ENCODE results near the gene PC.

The PC gene

GRCh38 chr11:66867425-66868040 lies 90.7 kb downstream of the PC start:
- ATAC-seq = no peak
- TF ChIP-seq GLIS3 (CRISPR knock-in tag; IDR thresholded peaks at IDR 0.05) (no peak), PPARA (CRISPR knock-in tag; IDR thresholded peaks at IDR 0.05; ENCODE audit: borderline replicate concordance) (no peak), ZNF565 (CRISPR knock-in tag; conservative IDR thresholded peaks at IDR 0.05; ENCODE audit: low read depth) (no peak), ARNTL (CRISPR knock-in tag; IDR thresholded peaks at IDR 0.05; ENCODE audit: borderline replicate concordance, low read depth) (no peak), SNAI2 (CRISPR knock-in tag; IDR thresholded peaks at IDR 0.05) (no peak), CSDC2 (CRISPR knock-in tag; IDR thresholded peaks at IDR 0.05) (no peak), ISL1 (CRISPR knock-in tag; IDR thresholded peaks at IDR 0.05) (no peak), ESRRG (CRISPR knock-in tag; IDR thresholded peaks at IDR 0.05) (no peak)

GRCh38 chr11:66866511-66866986 lies 91.6 kb downstream of the PC start:
- no peak for ATAC-seq
- no peak for TF ChIP-seq ZNF8 (CRISPR knock-in tag; IDR thresholded peaks at IDR 0.05)
- TF ChIP-seq, protein P1, sequence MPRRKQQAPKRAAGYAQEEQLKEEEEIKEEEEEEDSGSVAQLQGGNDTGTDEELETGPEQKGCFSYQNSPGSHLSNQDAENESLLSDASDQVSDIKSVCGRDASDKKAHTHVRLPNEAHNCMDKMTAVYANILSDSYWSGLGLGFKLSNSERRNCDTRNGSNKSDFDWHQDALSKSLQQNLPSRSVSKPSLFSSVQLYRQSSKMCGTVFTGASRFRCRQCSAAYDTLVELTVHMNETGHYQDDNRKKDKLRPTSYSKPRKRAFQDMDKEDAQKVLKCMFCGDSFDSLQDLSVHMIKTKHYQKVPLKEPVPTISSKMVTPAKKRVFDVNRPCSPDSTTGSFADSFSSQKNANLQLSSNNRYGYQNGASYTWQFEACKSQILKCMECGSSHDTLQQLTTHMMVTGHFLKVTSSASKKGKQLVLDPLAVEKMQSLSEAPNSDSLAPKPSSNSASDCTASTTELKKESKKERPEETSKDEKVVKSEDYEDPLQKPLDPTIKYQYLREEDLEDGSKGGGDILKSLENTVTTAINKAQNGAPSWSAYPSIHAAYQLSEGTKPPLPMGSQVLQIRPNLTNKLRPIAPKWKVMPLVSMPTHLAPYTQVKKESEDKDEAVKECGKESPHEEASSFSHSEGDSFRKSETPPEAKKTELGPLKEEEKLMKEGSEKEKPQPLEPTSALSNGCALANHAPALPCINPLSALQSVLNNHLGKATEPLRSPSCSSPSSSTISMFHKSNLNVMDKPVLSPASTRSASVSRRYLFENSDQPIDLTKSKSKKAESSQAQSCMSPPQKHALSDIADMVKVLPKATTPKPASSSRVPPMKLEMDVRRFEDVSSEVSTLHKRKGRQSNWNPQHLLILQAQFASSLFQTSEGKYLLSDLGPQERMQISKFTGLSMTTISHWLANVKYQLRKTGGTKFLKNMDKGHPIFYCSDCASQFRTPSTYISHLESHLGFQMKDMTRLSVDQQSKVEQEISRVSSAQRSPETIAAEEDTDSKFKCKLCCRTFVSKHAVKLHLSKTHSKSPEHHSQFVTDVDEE (CRISPR knock-in tag; IDR thresholded peaks at IDR 0.05) = no peak
- no peak for TF ChIP-seq SNAI2 (CRISPR knock-in tag; IDR thresholded peaks at IDR 0.05)
- no peak for TF ChIP-seq ARNTL (CRISPR knock-in tag; IDR thresholded peaks at IDR 0.05; ENCODE audit: borderline replicate concordance, low read depth)
- TF ChIP-seq ZFP30 (CRISPR knock-in tag; IDR thresholded peaks at IDR 0.05) = no peak
- no peak for TF ChIP-seq TOX (CRISPR knock-in tag; IDR thresholded peaks at IDR 0.05; ENCODE audit: borderline replicate concordance)
- no peak for TF ChIP-seq RARB (CRISPR knock-in tag; IDR thresholded peaks at IDR 0.05)
- TF ChIP-seq, protein P2, sequence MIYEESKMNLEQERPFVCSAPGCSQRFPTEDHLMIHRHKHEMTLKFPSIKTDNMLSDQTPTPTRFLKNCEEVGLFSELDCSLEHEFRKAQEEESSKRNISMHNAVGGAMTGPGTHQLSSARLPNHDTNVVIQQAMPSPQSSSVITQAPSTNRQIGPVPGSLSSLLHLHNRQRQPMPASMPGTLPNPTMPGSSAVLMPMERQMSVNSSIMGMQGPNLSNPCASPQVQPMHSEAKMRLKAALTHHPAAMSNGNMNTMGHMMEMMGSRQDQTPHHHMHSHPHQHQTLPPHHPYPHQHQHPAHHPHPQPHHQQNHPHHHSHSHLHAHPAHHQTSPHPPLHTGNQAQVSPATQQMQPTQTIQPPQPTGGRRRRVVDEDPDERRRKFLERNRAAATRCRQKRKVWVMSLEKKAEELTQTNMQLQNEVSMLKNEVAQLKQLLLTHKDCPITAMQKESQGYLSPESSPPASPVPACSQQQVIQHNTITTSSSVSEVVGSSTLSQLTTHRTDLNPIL (CRISPR knock-in tag; IDR thresholded peaks at IDR 0.05; ENCODE audit: low read depth) = no peak
- TF ChIP-seq CSDC2 (CRISPR knock-in tag; IDR thresholded peaks at IDR 0.05) = no peak
- TF ChIP-seq POU6F1 (CRISPR knock-in tag; IDR thresholded peaks at IDR 0.05; ENCODE audit: borderline replicate concordance, low read depth) = no peak

DNA sequence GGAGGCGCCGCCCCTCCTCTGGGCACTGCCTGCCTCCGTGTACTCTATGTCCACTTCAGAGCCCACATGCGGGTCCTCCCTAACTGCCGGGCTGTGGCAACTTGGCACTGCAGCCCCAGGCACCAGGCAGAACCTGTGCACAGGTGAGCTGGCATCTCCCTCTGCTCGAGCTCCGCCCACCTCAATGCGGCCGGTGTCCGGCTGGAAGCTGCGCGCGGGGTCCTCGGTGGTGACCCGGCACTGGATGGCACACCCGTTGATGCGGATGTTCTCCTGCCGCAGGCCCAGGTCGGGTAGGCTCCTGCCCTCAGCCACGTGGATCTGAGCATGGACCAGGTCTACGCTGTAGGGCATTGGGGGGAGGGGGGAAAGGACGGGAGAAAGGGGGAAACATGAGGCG lies 92.2 kb downstream of the PC start:
- ATAC-seq = no peak
- TF ChIP-seq CSDC2 (CRISPR knock-in tag; IDR thresholded peaks at IDR 0.05) (no peak), ZC3H10 (CRISPR knock-in tag; IDR thresholded peaks at IDR 0.05) (no peak), OSR1 (CRISPR knock-in tag; IDR thresholded peaks at IDR 0.05) (no peak), RARB (CRISPR knock-in tag; IDR thresholded peaks at IDR 0.05) (no peak), POU6F1 (CRISPR knock-in tag; IDR thresholded peaks at IDR 0.05; ENCODE audit: borderline replicate concordance, low read depth) (no peak), PPARA (CRISPR knock-in tag; IDR thresholded peaks at IDR 0.05; ENCODE audit: borderline replicate concordance) (no peak), ZFP30 (CRISPR knock-in tag; IDR thresholded peaks at IDR 0.05) (no peak), SNAI2 (CRISPR knock-in tag; IDR thresholded peaks at IDR 0.05) (no peak), PATZ1 (CRISPR knock-in tag; IDR thresholded peaks at IDR 0.05; ENCODE audit: borderline replicate concordance) (no peak), ESRRG (CRISPR knock-in tag; IDR thresholded peaks at IDR 0.05) (no peak), BACH2 (CRISPR knock-in tag; IDR thresholded peaks at IDR 0.05; ENCODE audit: borderline replicate concordance) (no peak), GLIS3 (CRISPR knock-in tag; IDR thresholded peaks at IDR 0.05) (no peak)
- TF ChIP-seq, protein P3, sequence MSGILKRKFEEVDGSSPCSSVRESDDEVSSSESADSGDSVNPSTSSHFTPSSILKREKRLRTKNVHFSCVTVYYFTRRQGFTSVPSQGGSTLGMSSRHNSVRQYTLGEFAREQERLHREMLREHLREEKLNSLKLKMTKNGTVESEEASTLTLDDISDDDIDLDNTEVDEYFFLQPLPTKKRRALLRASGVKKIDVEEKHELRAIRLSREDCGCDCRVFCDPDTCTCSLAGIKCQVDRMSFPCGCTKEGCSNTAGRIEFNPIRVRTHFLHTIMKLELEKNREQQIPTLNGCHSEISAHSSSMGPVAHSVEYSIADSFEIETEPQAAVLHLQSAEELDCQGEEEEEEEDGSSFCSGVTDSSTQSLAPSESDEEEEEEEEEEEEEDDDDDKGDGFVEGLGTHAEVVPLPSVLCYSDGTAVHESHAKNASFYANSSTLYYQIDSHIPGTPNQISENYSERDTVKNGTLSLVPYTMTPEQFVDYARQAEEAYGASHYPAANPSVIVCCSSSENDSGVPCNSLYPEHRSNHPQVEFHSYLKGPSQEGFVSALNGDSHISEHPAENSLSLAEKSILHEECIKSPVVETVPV (CRISPR knock-in tag; IDR thresholded peaks at IDR 0.05) = no peak
